HG02759 (cell line): ENCODE measurements around the gene GLIPR2.
A peak's percentile ranks its signal among the peaks of the same experiment; 100 is the strongest.
"Not testable (repeated sequence)": the region's sequence is repeated elsewhere in the genome, so short reads cannot be mapped to it uniquely, and the experiment has no call there.

ENCODE experiments used
- ATAC-seq: cut with Tn5 transposase; IDR thresholded peaks from one replicate; pipeline ENCODE4 v1.9.1; 2021; ENCODE audit warnings: mild to moderate bottlenecking, moderate library complexity; ENCODE audit not compliant: unreplicated experiment

The GLIPR2 gene

DNA sequence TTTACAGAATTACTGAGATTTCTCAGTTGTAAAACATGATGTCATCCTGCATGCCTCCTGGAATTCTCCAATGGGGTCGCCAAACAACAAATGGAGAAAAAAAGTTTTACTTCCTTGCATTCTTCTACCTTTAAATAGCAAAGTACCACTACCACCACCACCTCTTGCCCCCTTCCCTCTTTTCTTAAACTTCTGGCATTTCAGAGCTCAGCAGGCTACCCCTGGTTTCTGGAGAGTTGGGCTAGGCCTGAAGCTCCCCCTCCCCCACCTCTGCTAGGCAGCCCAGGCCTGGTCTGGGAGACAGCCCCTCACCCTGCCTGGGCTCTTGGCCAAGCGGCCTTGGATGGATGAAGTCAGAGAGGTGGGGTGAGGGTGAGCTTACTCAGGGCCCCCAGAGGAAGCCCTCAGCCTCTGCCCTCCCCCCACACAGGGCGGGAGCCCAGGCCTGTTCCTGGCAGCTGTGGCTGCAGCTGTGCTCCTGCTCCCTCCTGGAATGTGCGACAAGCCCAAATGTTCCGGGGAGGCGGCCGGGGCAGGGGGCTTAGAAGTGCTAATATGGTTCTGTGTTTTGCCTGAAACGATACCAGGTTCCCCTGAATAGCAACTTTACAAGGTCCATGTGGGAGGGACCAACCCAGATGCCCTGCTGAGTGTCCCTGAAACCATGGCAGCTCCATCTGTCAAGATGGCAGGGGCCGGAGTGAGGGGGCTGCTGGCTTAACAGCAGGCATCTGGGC is 26.7 kb downstream of the GLIPR2 start:
- ATAC-seq: no peak

DNA sequence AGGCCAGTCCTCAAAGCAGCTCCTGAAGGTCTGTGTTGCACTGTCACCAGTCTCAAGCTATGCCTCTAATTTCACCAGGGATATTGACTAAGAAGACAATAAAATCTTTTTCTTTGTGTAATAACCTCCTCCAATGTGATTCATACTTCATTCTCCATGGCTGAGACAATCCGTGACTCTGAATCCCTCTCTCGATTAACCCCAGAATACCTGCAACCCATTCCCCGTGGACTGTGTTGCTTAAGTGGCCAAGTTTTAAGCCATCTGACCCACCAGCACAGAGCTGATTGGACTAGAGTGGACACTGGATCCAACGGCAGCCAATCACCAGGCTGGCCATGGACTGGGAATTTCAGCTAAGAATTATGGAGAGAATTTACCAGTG is 27.2 kb downstream of the GLIPR2 start:
- no peak for ATAC-seq

DNA sequence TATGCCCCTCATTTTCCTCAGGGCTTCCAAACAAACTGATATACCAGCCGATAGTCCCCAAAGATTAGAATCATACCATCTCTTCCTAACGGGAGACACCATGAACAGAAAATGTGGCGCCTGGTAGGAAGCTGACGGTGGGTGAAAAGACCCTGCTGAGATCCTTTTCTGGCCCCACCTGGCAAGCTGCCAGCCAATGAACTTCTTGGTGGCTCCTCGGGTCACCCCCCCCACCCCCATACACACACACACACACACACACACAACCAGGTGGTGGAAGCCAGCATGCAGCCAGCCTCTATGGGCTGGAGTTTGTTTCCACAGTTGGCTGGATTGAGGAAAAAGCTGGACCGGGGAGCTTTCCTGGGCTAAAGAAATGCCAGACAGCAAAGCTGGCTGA is 27.8 kb downstream of the GLIPR2 start:
- no peak for ATAC-seq

DNA sequence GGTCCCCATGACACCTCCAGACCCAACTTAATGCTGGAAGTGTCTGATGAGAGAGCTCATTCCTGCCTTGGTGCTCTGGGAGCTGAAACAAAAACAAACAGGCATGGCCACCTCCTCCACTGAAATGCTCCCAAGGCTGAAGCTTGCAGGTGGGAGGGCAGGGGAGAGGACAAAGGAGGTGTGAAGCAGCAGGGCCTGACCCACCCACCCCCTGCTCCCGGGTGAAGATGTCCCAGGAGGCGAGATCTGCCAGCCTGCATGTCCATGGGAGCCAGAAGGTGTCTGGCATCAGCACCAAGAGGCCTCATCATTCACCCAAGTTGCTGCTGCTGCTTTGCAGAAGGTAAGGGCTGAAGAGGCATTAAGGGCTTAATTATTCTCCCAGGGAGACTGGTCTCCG is 28.5 kb downstream of the GLIPR2 start:
- ATAC-seq: no peak

DNA sequence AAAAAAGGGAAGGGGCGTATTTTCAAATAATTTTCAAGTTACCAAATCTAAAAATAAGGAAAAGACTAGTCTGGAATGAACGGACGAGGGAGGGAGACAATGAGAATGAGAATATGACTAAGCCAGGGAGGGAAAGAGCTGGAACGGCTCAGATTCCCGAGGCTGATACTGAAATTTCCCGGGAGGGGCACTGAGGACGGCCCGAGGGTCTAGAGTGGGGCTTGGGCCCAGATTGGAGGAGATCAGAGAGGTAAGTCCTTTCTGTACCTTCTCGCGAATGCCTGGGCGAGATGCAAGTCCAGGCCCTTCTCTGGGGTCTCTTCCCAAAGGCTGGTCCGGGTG is 29.3 kb downstream of the GLIPR2 start:
- ATAC-seq: no peak

DNA sequence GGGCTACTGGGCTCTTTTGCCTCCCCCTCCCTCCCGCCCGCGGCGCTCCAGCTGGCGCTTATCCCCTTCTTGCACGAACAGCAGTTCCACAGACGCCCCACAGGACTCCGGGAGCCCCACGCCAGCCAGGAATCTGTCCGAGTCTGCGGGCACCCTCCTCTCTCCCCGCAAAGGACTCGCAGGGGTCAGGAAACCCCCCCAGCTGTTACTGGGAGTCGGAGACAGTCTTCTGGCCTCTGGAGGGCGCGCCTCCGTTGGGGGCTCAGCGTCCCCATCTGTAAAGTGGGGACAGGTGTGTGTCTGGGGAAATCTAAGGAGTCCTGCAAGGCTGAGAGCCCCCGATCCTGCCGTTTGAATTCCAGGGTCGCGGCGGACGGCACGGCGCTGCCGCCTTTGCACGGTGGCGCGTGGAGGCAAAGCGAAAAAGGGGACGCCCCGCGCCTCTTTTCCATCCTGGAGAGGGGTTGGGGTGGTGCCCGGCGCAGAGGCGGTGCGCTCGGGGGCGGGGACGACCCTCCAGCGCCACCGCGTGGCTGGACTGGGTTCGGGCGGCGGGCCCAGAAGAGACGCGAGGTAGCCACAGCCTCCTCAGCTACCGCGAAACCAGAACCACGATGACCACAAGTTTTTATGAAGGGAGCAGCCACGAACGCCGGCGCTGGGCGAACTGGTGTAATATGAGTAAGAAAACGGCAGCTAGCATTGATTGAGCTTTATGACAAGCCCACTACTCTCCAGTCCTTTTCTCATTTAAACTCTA is 29.8 kb downstream of the GLIPR2 start:
- peak; percentile 94 for ATAC-seq

DNA sequence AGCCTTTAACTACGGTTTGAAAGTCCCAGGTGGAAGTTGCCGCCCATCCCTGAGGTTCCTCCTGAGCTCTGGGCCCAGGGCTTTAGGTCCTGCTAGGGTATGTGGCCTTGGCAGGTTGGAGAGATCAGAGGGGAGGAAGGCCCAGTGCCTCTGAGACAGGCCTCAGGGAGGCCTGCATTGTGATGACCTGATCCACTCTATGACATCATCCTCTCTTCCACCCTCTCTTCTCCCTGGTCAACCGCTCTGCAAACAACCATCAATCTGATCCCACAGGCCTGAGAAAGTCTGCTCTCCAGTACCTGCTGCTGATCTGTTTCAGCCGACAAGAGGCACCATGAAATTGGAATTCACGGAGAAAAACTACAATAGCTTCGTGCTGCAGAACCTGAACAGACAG is 32.6 kb downstream of the GLIPR2 start, which contains the start of gene CCIN:
CCIN (plus strand) TSS at position 223 of the 400 bp plus-strand sequence; CDS start at position 338, 115 bp downstream.
- no peak for ATAC-seq

DNA sequence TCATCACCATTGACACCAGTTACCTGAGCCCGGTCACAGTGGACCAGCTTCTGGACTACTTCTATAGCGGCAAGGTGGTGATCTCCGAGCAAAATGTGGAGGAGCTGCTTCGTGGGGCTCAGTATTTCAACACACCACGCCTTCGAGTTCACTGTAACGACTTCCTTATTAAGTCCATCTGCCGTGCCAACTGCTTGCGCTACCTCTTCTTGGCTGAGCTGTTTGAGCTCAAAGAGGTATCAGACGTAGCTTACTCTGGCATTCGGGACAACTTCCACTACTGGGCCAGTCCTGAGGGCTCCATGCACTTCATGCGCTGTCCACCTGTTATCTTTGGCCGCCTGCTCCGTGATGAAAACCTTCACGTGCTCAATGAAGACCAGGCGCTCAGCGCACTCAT is 33.2 kb downstream of the GLIPR2 start:
- no peak for ATAC-seq

DNA sequence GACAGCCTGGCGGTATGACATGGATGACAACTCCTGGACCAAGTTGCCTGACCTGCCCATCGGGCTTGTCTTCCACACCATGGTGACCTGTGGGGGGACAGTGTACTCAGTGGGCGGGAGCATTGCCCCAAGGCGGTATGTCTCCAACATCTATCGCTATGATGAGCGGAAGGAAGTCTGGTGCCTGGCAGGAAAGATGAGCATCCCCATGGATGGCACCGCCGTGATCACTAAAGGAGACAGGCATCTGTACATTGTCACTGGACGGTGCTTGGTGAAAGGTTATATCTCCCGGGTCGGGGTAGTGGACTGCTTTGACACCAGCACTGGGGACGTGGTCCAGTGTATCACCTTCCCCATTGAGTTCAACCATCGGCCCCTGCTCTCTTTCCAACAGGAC is 34.0 kb downstream of the GLIPR2 start:
- no peak for ATAC-seq

DNA sequence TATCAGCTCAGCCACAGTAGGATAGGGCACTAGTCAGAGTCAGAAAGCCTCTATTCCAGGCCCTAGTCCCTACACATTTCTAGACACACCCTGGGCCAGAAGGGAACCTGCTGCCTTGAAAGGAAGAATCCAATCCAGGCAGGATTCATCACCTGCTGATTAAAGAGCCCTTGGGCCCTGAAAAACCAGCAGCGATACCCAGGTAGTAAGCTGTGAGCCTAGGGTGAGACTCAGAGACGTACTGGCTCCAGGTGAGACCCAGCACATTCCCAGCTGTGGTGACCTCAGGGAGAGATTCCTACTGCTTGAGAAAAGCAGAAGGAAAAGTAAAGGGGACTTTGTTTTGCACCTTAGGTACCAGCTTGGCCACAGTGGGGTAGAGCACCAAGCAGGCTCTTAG is 37.3 kb downstream of the GLIPR2 start:
- ATAC-seq: no peak

DNA sequence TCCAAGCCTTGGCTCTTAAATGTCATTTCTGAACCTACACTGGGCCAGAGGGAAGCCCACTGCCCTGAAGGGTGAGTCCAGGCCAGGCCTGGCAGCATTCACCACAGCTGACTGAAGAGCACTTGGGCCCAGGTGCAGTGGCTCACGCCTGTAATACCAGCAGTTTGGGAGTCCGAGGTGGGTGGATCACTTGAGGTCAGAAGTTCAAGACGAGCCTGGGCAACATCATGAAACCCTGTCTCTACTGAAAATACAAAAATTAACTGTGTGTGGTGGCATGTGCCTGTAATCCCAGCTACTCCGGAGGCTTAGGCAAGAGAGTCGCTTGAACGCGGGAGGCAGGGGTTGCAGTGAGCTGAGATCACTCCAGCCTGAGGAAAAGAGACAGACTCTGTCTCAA is 37.7 kb downstream of the GLIPR2 start:
- no peak for ATAC-seq

DNA sequence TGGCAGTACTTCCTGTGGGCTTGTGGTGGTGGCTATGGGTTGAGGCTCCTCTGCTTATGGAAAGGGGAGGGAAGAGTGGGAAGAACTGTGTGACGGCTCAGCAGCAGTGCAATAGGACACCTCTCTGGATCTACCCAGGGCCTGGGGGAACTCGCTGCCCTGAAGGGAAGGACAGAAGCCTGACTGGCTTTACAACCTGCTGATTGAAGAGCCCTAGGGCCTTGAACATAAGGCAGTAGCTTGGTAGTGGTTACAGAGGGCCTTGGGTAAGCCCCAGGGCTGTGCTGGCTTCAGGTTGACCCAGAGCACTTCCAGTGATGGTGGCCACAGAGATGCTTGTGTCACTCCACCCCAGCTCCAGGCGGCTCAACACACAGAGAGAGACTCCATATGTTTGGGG is 38.2 kb downstream of the GLIPR2 start:
- no peak for ATAC-seq

DNA sequence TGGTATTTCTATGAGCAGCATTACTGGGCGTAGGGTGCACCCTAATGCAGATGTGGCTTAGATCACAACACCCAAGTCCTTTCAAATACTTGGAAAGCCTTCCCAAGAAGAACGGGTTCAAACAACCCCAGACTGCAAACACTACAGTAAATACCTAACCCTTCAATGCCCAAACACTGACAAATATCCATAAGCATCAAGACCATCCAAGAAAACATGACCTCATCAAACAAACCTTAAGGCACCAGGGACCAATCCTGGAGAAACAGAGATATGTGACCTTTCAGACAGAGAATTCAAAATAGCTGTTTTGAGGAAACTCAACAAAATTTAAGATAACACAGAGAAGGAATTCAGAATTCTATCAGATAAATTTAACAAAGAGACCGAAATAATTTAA is 38.7 kb downstream of the GLIPR2 start:
- ATAC-seq: not testable (repeated sequence)

DNA sequence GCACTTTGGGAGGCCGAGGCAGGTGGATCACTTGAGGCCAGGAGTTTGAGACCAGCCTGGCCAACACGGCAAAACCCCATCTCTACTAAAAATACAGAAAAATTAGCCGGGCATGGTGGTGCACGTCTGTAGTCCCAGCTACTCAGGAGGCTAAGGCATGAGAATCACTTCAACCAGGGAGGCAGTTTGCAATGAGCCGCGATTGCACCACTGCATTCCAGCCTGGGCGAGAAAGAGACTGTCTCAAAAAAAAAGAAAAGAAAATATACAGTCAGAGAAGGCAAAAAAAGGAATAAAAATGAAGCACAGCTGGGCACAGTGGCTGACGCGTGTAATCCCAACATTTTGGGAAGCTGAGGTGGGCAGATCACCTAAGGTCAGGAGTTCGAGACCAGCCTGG is 40.0 kb downstream of the GLIPR2 start:
- ATAC-seq: not testable (repeated sequence)

DNA sequence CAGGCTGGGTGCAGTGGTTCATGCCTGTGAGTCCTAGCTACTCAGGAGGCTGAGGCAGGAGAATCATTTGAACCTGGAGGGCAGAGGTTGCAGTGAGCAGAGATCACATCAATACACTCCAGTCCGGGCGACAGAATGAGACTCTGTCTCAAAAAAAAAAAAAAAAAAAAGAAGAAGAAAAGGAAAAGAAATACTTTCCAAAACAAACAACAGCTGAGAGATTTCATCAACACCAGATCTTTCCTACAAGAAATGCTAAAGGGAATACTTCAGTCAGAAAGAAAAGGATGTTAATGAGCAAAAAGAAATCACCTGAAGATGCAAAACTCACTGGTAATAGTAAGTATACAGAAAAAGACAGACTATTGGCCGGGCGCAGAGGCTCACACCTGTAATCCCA is 41.0 kb downstream of the GLIPR2 start:
- ATAC-seq: no peak

DNA sequence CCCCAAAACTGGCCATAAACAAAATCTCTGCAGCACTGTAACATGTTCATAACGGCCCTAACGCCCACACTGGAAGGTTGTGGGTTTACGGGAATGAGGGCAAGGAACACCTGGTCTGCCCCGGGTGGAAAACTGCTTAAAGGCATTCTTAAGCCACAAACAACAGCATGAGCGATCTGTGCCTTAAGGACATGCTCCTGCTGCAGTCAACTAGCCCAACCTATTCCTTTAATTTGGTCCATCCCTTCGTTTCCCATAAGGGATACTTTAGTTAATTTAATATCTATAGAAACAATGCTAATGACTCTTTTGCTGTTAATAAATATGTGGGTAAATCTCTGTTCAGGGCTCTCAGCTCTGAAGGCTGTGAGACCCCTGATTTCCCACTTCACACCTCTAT is 43.7 kb downstream of the GLIPR2 start:
- ATAC-seq: not testable (repeated sequence)

DNA sequence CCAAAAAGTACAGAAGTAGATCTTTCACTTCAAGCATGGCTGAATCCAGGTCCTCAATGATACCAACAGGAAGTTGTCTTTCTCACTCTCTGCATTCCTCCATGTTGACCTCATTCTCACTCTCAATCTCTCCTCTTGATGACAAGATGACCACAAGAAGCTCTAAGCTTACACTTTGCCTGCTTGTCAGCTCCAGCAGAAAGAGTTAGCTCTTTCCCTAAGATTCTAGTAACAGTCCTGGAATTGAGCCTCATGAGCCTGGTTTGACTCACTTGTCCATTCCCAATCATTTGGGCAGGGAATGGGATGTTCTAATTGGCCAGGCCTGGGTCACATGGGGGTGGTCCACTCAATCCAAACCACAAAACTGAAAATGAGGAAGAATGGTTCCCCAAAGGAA is 50.9 kb downstream of the GLIPR2 start:
- no peak for ATAC-seq

DNA sequence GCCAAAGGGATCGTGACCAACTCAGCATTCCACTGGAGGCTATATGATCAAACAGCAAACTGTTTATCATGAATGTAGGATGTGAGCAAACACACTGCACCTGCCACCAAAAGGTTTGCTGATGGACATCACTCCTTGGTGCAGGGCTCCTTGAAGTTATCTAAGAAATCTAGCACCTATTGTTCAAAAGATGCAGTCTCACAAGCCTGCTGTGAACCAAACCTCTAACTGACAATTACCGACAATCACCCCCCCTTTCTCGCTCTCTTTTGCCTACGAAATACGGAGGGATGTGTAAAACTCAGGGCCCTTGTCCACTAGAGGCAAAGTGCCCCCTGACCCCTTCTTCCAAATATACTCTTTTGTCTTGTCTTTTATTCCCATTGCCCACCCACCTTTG is 51.7 kb downstream of the GLIPR2 start:
- no peak for ATAC-seq

DNA sequence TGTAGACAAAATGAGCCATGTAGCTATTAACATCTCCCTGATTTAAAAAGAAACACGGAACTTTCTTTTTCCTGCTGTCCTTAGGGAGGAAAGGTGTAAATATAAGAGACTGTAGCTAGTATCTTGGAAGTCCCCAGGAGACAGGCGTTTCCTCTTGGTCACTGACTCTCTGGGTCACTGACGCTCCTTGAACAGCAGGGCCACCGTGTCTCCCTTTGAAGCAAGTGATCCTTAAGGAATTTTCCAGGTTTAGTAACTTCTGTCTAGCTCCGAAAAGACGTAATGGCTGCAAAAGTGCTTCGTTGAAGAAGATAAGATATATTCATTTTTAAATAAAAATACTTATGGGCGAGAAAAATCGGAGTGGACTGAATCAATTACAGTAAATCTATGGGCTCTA is 53.4 kb downstream of the GLIPR2 start:
- ATAC-seq: no peak

DNA sequence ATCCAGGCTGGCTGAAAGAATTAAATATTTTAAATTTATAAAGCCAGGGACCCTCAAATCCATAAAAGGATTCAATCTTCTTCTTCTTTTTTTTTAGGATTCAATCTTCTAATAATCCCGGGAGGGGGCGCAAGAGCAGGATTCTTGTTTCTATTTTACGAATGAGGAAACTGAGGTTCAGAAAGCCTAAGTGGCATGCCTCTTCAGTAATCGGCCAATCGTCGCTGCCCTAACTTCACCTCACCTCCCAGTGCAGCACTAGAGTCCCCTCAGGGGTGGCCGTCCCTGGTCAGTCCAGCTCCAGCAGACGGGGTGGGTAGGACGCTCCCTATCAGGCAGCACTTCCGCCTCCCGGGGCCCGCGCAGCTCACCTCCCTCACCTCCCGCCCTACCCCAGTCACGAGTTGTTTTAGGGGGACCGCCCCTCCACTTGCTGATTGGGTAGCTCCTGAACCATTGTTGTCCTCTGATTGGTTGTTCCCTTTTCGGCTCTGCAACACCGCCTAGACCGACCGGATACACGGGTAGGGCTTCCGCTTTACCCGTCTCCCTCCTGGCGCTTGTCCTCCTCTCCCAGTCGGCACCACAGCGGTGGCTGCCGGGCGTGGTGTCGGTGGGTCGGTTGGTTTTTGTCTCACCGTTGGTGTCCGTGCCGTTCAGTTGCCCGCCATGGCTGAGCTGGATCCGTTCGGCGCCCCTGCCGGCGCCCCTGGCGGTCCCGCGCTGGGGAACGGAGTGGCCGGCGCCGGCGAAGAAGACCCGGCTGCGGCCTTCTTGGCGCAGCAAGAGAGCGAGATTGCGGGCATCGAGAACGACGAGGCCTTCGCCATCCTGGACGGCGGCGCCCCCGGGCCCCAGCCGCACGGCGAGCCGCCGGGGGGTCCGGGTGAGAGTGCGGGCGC is 54.1 kb downstream of the GLIPR2 start, which contains the start of gene CLTA:
CLTA (plus strand) TSS at position 534 of the 902 bp plus-strand sequence; CDS start at position 670, 136 bp downstream.
- ATAC-seq: peak; percentile 99

DNA sequence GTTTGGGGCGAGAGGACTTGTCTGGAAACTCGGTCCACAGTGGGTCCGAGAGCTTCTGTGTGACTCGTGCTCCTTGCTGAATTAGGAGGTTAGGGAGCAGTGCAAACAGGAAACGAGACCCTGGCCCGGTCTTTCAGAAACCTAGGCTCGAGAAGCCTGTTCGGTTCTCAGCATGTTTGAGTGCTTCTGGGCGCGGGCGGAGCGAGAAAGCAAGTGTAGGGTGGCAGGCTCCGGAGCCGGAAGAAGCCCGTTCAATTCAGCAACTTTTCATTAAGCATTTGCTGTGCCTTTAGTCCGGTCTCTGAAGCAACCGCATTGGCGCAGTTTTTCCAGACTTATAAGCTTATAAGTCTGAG is 54.7 kb downstream of the GLIPR2 start:
- peak; percentile 7 for ATAC-seq
